Calu3 (cell line): ENCODE data around the gene TAS2R60. TPM values are rescaled to one million over a fixed set of nuclear protein-coding genes. Genes with fewer than 3 reads are reported as not detected.

ENCODE experiments used
- BruUV-seq: library from RNA; stranded (reverse); fragments of 400-500 nt; replicated peaks from 2 replicates; lab custom pipeline; 2021; lab: Mats Ljungman, UMichigan
- CTCF ChIA-PET: fragments of 300-600 bp; sonication (Branson Sonifier 250); formaldehyde crosslinking; loops from one replicate; lab custom pipeline; 2022; ENCODE audit warnings: antibody characterized with exemption; lab: Charles Lee
- DNase-seq: peaks from one replicate; pipeline ENCODE4 v3.0.0; 2022
- H3K27ac Mint-ChIP-seq: one replicate; pipeline ENCODE4 v1.8.0; 2022; ENCODE audit warnings: mixed read lengths; ENCODE audit not compliant: unreplicated experiment
- H3K27me3 Mint-ChIP-seq: one replicate; pipeline ENCODE4 v1.8.0; 2022; ENCODE audit warnings: mixed read lengths; ENCODE audit not compliant: unreplicated experiment
- H3K36me3 Mint-ChIP-seq: one replicate; pipeline ENCODE4 v1.8.0; 2022; ENCODE audit warnings: mild to moderate bottlenecking, moderate library complexity, mixed read lengths; ENCODE audit not compliant: insufficient read depth, unreplicated experiment
- H3K4me1 Mint-ChIP-seq: one replicate; pipeline ENCODE4 v1.8.0; 2022; ENCODE audit warnings: mild to moderate bottlenecking, low read depth, mixed read lengths; ENCODE audit not compliant: unreplicated experiment
- H3K4me3 Mint-ChIP-seq: one replicate; pipeline ENCODE4 v1.8.0; 2022; ENCODE audit warnings: mild to moderate bottlenecking, low read depth, moderate library complexity, mixed read lengths; ENCODE audit not compliant: unreplicated experiment
- H3K9me3 Mint-ChIP-seq: one replicate; pipeline ENCODE4 v1.8.0; 2022; ENCODE audit warnings: low read depth, mixed read lengths; ENCODE audit not compliant: unreplicated experiment
- intact Hi-C: fragments of 100-400 bp; cut with micrococcal nuclease; formaldehyde crosslinking; loops from one replicate; pipeline ENCODE4 v1.10.0; 2022; ENCODE audit not compliant: unreplicated experiment
- total RNA-seq: library from RNA; stranded (reverse); gene quantifications from 2 replicates; pipeline ENCODE4 v1.2.3, GENCODE V29; 2022
- TF ChIP-seq, protein P1 (sequence below): fragments of 200-600 bp; IDR thresholded peaks from one replicate; pipeline ENCODE4 v1.8.0; 2022; ENCODE audit warnings: antibody characterized with exemption; ENCODE audit not compliant: unreplicated experiment

The TAS2R60 gene
- total RNA-seq, 1 experiment from 2014 or later, result not detected

DNA sequence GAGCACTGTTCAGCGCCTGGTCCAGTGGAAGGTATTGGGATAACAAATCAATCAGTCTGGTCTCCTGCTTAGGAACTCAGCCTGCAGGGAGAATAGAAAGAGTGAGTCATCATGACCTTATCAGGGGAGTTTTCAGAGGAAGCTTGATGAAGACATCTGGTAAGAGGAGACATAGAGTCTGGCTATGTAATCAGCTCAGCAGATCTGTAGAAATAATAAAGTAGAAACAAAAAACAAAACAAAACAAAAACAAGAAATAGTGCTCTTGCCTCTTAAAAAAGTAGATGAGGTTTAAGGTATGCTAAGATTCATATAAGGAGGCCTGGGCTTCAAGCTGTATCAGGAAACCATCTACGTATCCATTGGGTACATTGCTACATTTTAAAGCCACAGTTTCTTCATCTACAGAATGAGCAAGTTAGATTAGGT is 48.8 kb downstream of the TAS2R60 start:
- no TSS peak for BruUV-seq
- intact Hi-C loops, result loop anchor here (10.0 kb wide), 1 partner anchor 247 kb away; no protein-coding TSS in a partner anchor

DNA sequence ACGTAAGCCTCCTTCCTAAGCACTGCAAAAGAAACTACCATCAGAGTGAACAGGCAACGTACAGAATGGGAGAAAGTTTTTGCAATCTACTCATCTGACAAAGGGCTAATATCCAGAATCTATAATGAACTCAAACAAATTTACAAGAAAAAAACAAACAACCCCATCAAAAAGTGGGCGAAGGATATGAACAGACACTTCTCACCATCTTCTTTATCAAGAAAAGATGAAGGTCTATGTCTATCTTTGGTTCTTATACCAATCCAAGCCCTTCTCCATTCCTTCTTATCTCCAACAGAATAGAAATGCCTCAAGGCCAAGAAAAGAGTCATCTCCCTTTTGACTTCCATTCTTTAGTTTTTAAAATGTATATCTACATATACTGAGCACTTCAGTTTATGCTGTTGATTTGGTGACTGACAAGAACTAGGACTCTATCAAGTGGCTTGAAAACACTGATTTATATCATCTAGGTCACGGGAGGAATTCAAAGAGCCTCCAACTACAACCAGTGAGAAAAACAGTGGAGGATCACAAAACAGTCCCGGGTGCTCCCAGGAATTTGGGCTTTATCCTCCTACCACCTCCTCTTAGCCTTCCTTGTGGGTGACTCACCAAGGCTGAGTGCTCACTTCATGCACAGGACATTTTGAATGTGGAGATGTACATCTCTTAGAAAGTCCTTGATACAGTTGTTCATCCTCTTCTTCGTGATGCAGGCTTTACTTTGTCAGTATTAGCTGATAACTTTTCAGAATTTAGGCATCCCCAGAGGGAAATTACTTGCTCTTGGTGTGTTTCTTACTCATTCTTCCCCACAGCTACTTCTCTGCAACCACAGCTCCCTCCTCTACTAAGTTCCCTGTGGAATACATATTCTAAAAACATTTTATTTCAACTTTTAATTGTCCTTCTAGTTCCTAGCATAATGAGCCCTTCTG is 49.8 kb downstream of the TAS2R60 start:
- no peaks in the 10 kb centered on the region for H3K27me3 Mint-ChIP-seq
- H3K27ac Mint-ChIP-seq, result no peak overlapping the region
- TF ChIP-seq, protein P1, sequence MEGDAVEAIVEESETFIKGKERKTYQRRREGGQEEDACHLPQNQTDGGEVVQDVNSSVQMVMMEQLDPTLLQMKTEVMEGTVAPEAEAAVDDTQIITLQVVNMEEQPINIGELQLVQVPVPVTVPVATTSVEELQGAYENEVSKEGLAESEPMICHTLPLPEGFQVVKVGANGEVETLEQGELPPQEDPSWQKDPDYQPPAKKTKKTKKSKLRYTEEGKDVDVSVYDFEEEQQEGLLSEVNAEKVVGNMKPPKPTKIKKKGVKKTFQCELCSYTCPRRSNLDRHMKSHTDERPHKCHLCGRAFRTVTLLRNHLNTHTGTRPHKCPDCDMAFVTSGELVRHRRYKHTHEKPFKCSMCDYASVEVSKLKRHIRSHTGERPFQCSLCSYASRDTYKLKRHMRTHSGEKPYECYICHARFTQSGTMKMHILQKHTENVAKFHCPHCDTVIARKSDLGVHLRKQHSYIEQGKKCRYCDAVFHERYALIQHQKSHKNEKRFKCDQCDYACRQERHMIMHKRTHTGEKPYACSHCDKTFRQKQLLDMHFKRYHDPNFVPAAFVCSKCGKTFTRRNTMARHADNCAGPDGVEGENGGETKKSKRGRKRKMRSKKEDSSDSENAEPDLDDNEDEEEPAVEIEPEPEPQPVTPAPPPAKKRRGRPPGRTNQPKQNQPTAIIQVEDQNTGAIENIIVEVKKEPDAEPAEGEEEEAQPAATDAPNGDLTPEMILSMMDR, result no peak
- peaks cover 10% of the 10 kb centered on the region for H3K4me1 Mint-ChIP-seq
- BruUV-seq, result no TSS peak
- no peak for DNase-seq
- intact Hi-C loops, result loop anchor here (10.0 kb wide), 1 partner anchor 248 kb away; no protein-coding TSS in a partner anchor
- CTCF ChIA-PET, result no interaction called here
- H3K4me3 Mint-ChIP-seq, result no peak overlapping the region
- peaks cover 2% of the 10 kb centered on the region for H3K9me3 Mint-ChIP-seq
- H3K36me3 Mint-ChIP-seq, result no peaks in the 10 kb centered on the region

More for the DNA sequence above, 48.8 kb downstream of the TAS2R60 start:
- Mint-ChIP-seq H3K4me3 (no peak overlapping the region), H3K27me3 (no peaks in the 10 kb centered on the region), H3K4me1 (peaks cover 10% of the 10 kb centered on the region), H3K27ac (no peak overlapping the region), H3K36me3 (no peaks in the 10 kb centered on the region), H3K9me3 (peaks cover 2% of the 10 kb centered on the region)
- TF ChIP-seq, protein P1, result no peak
- no peak for DNase-seq
- CTCF ChIA-PET, result interaction anchor here (1.5 kb wide), 1 partner anchor 20 kb away, joined by 5 read pairs; no protein-coding TSS in a partner anchor

DNA sequence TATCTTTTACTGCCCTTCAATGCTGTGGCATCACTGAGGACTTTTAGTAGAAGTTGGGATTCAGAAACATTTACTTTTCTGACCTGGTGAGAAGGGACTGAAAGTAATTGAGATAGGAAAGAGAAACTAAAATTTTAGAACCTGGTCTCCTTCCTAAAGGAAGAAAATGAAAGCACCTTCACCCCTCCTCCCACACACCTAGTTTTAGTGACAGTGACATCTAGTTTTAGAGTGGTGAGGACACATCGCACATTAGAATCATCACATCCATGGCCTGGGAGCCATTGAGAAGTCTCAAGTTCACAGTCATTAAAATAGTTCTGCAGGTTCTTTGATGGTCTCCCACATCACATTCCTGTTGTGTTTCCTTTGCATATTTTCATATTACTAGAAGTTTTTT is 50.5 kb downstream of the TAS2R60 start:
- BruUV-seq, result no TSS peak
- Mint-ChIP-seq H3K27ac (no peak overlapping the region), H3K4me1 (peaks cover 10% of the 10 kb centered on the region), H3K4me3 (no peak overlapping the region), H3K27me3 (no peaks in the 10 kb centered on the region), H3K36me3 (no peaks in the 10 kb centered on the region), H3K9me3 (peaks cover 2% of the 10 kb centered on the region)
- DNase-seq, result no peak
- CTCF ChIA-PET, result no interaction called here
- intact Hi-C loops, result loop anchor here (10.0 kb wide), 1 partner anchor 249 kb away; no protein-coding TSS in a partner anchor
- TF ChIP-seq, protein P1, result no peak

Other genes starting within 250 kb of the TAS2R60 start
- gene TAS2R40, start 221.4 kb upstream of the TAS2R60 start, total RNA-seq, result not detected in 2 replicates
- gene GSTK1, start 180.0 kb upstream of the TAS2R60 start, total RNA-seq, result 109 and 116 TPM in 2 replicates
- gene TMEM139, start 158.5 kb upstream of the TAS2R60 start, total RNA-seq, result 48.4 and 49.3 TPM in 2 replicates
- 51.3 and 53.8 TPM in 2 replicates for gene CASP2, start 155.1 kb upstream of the TAS2R60 start, total RNA-seq
- gene CLCN1, start 127.3 kb upstream of the TAS2R60 start, total RNA-seq, result 0.34 and 0.61 TPM in 2 replicates
- gene FAM131B, start 80.7 kb upstream of the TAS2R60 start, total RNA-seq, result 0.19 and 1.2 TPM in 2 replicates
- gene ZYX, start 62.1 kb upstream of the TAS2R60 start, total RNA-seq, result 114 and 119 TPM in 2 replicates
- 21.6 and 23.6 TPM in 2 replicates for gene EPHA1, start 34.6 kb upstream of the TAS2R60 start, total RNA-seq
- gene TAS2R41, start 34.4 kb downstream of the TAS2R60 start, total RNA-seq, result not detected in 2 replicates
- 2.3 and 3.6 TPM in 2 replicates for gene CTAGE15, start 128.3 kb downstream of the TAS2R60 start, total RNA-seq
- gene TCAF2, start 177.5 kb downstream of the TAS2R60 start, total RNA-seq, result 0.34 and 0.52 TPM in 2 replicates